HCT116 (cell line): Measurements from ENCODE around the gene DNTT. TPM values are rescaled to one million over a fixed set of nuclear protein-coding genes. Genes with fewer than 3 reads are reported as not detected.

Experiments
- ATAC-seq: fragments of 200-7000 bp; cut with Tn5 transposase; 2 replicates; pipeline ENCODE4 v1.9.1; 2020; ENCODE audit warnings: mild to moderate bottlenecking, moderate library complexity
- BruUV-seq: library from RNA; stranded (reverse); fragments of 400-500 nt; replicated peaks from 2 replicates; lab custom pipeline; 2021; lab: Mats Ljungman, UMichigan
- CTCF ChIA-PET: fragments of 300-600 bp; sonication (Branson Sonifier 250); formaldehyde crosslinking; loops from one replicate; lab custom pipeline; 2021; ENCODE audit warnings: antibody characterized with exemption; lab: Charles Lee
- POLR2A ChIA-PET: fragments of 300-600, 350-600 bp; sonication (Branson Sonifier 250); formaldehyde crosslinking; loops from one replicate; lab custom pipeline; 2021; ENCODE audit warnings: antibody characterized with exemption; lab: Charles Lee
- RAD21 ChIA-PET, 2 experiments: fragments of 300-600 bp; sonication (Branson Sonifier 250); formaldehyde crosslinking; loops; one replicate each; lab custom pipeline; 2023; ENCODE audit warnings: low total read pairs in 2 of 2; ENCODE audit not compliant: uncharacterized antibody in 2 of 2, unreplicated experiment in 2 of 2, low non-redundant PET in 1 of 2; lab: Charles Lee
- DNase-seq: peaks from one replicate; pipeline ENCODE4 v3.0.0-alpha.2; 2010; ENCODE audit warnings: low read depth, low spot score
- H2AFZ ChIP-seq: fragments of 200-600 bp; shearing (Covaris generic), sonication (generic); 2 replicates; pipeline ENCODE4 v1.6.1; 2017; ENCODE audit warnings: low read depth, mixed run types, mixed read lengths, antibody characterized with exemption, low read length; ENCODE audit not compliant: poor library complexity, severe bottlenecking
- H3K27ac ChIP-seq: 2 replicates; pipeline ENCODE4 v1.5.1; 2012; ENCODE audit warnings: low read depth, low read length
- H3K27me3 ChIP-seq: fragments of 200-600 bp; sonication (generic); 2 replicates; pipeline ENCODE4 v1.6.1; 2016; ENCODE audit warnings: mixed run types, low read length, mixed read lengths; ENCODE audit not compliant: insufficient read depth
- H3K36me3 ChIP-seq, 2 experiments: fragments of 200-500 bp in 1 of 2; fragments of 200-600 bp in 1 of 2; sonication (Bioruptor generic) in 1 of 2; sonication (generic) in 1 of 2; 2 replicates each; pipeline versions ENCODE4 v1.5.1 to v1.6.1; 2014 to 2016; ENCODE audit warnings: low read length in 2 of 2, inconsistent platforms in 1 of 2, mixed read lengths in 1 of 2, mixed run types in 1 of 2; ENCODE audit not compliant: insufficient read depth in 2 of 2, control insufficient read depth in 1 of 2
- H3K4me1 ChIP-seq, 2 experiments: fragments of 200-600 bp in 1 of 2; sonication (generic) in 1 of 2; 2 replicates each; pipeline versions ENCODE4 v1.5.1 to v1.6.1; 2012 to 2017; ENCODE audit warnings: low read length in 2 of 2, inconsistent platforms in 1 of 2, mild to moderate bottlenecking in 1 of 2, mixed read lengths in 1 of 2, mixed run types in 1 of 2, moderate library complexity in 1 of 2; ENCODE audit not compliant: insufficient read depth in 2 of 2, control insufficient read depth in 1 of 2
- H3K4me2 ChIP-seq: fragments of 200-600 bp; sonication (generic); 2 replicates; pipeline ENCODE4 v1.6.1; 2017; ENCODE audit warnings: mixed run types, low read length, mixed read lengths
- H3K4me3 ChIP-seq, 2 experiments: fragments of 200-600 bp in 1 of 2; sonication (generic) in 1 of 2; replicated peaks in 1 of 2; 2 replicates each; pipeline ENCODE4 v1.5.1; 2011 to 2016; ENCODE audit warnings: low read length in 2 of 2, control low read depth in 1 of 2, low read depth in 1 of 2, mild to moderate bottlenecking in 1 of 2, mixed read lengths in 1 of 2, mixed run types in 1 of 2
- H3K79me2 ChIP-seq: fragments of 200-600 bp; sonication (generic); 2 replicates; pipeline ENCODE4 v1.6.1; 2017; ENCODE audit warnings: mild to moderate bottlenecking, mixed run types, low read length, moderate library complexity, mixed read lengths; ENCODE audit not compliant: insufficient read depth
- H3K9ac ChIP-seq: fragments of 200-600 bp; sonication (generic); 2 replicates; pipeline ENCODE4 v1.6.1; 2016; ENCODE audit warnings: low read length, mixed read lengths
- H3K9me2 ChIP-seq: fragments of 200-600 bp; sonication (generic), shearing (Covaris generic); 2 replicates; pipeline ENCODE4 v1.6.1; 2017; ENCODE audit warnings: mixed run types, mild to moderate bottlenecking, moderate library complexity; ENCODE audit not compliant: insufficient read depth
- H3K9me3 ChIP-seq, 2 experiments: fragments of 200-500 bp in 1 of 2; fragments of 200-600 bp in 1 of 2; sonication (Bioruptor generic) in 1 of 2; sonication (generic) in 1 of 2; 2 replicates each; pipeline ENCODE4 v1.6.1; 2014 to 2017; ENCODE audit warnings: low read length in 2 of 2, mixed read lengths in 2 of 2, inconsistent platforms in 1 of 2, low read depth in 1 of 2, mild to moderate bottlenecking in 1 of 2, mixed run types in 1 of 2, moderate library complexity in 1 of 2; ENCODE audit not compliant: control insufficient read depth in 1 of 2, insufficient read depth in 1 of 2
- H4K20me1 ChIP-seq: fragments of 200-600 bp; sonication (generic), shearing (Covaris generic); 2 replicates; pipeline ENCODE4 v1.6.1; 2017; ENCODE audit warnings: mixed run types, mild to moderate bottlenecking, moderate library complexity; ENCODE audit not compliant: insufficient read depth
- ATF3 ChIP-seq: IDR thresholded peaks from 2 replicates; pipeline ENCODE4 v1.6.1; 2012
- CBX3 ChIP-seq: IDR thresholded peaks from 2 replicates; pipeline ENCODE4 v1.6.1; 2012; ENCODE audit warnings: low read depth
- CEBPB ChIP-seq: IDR thresholded peaks from 2 replicates; pipeline ENCODE4 v1.6.1; 2012; ENCODE audit warnings: low read depth
- EGR1 ChIP-seq: IDR thresholded peaks from 2 replicates; pipeline ENCODE4 v1.6.1; 2012; ENCODE audit warnings: low read depth
- EZH2 ChIP-seq: fragments of 200-600 bp; sonication (generic); IDR thresholded peaks from 2 replicates; pipeline ENCODE4 v1.6.1; 2017; ENCODE audit warnings: antibody characterized with exemption, mixed run types
- JUND ChIP-seq: IDR thresholded peaks from 2 replicates; pipeline ENCODE4 v1.6.1; 2012
- SIN3A ChIP-seq: IDR thresholded peaks from 2 replicates; pipeline ENCODE4 v1.6.1; 2012; ENCODE audit warnings: low read depth
- SRF ChIP-seq: IDR thresholded peaks from 2 replicates; pipeline ENCODE4 v1.6.1; 2012; ENCODE audit warnings: low read depth
- TCF7L2 ChIP-seq: IDR thresholded peaks from 2 replicates; pipeline ENCODE4 v1.7.0; 2011; ENCODE audit warnings: borderline replicate concordance, inconsistent platforms; ENCODE audit not compliant: insufficient read depth, insufficient read length; ENCODE audit errors: extremely low read depth
- ZFX ChIP-seq: fragments of 450-650 bp; IDR thresholded peaks from 2 replicates; pipeline ENCODE4 v1.6.1; 2017
- ZNF274 ChIP-seq: fragments of 200-500 bp; sonication (Bioruptor generic); IDR thresholded peaks from 2 replicates; pipeline ENCODE4 v1.6.1; 2014; ENCODE audit warnings: mild to moderate bottlenecking, low read depth, low read length, inconsistent platforms
- intact Hi-C: fragments of 100-400 bp; cut with micrococcal nuclease; formaldehyde crosslinking; loops from 2 replicates; pipeline ENCODE4 v1.10.0; 2022
- total RNA-seq: library from RNA; stranded (reverse); gene quantifications from one replicate; pipeline ENCODE4 v1.2.1, GENCODE V29; 2021; ENCODE audit not compliant: unreplicated experiment

Gene DNTT
- total RNA-seq, 1 experiment from 2014 or later, result not detected

GRCh38 chr10:96313344-96313743 is 9.1 kb downstream of the DNTT start:
- Histone ChIP-seq H4K20me1 (no peaks in the 10 kb centered on the region), H3K9me3 (no peaks in the 10 kb centered on the region), H3K27me3 (no peaks in the 10 kb centered on the region), H3K4me3 (no peak overlapping the region), H2AFZ (no peak overlapping the region), H3K4me1 (no peaks in the 10 kb centered on the region), H3K9me2 (no peaks in the 10 kb centered on the region), H3K27ac (no peak overlapping the region), H3K36me3 (no peaks in the 10 kb centered on the region), H3K9ac (no peak overlapping the region), H3K79me2 (no peaks in the 10 kb centered on the region), H3K4me2 (no peak overlapping the region)
- DNase-seq (no peak), ATAC-seq (no peak)
- TF ChIP-seq EZH2, result no peak
- no peak for TF ChIP-seq SRF
- no peak for TF ChIP-seq CBX3
- TF ChIP-seq CEBPB, result no peak
- TF ChIP-seq ZFX, result no peak
- TF ChIP-seq SIN3A, result no peak
- TF ChIP-seq JUND, result no peak
- TF ChIP-seq ZNF274, result no peak
- TF ChIP-seq TCF7L2, result no peak
- no peak for TF ChIP-seq ATF3
- TF ChIP-seq EGR1, result no peak
- ChIA-PET RAD21 (no interaction called here), POLR2A (no interaction called here), CTCF (interaction anchor here (1.4 kb wide), 1 partner anchor 21 kb away, joined by 4 read pairs; no protein-coding TSS in a partner anchor)
- BruUV-seq, result no TSS peak
- intact Hi-C loops, result no loop called here
